WERI-Rb-1 (cell line): Measurements from ENCODE around the gene TTC4.

Source experiments
- DNase-seq: peaks from one replicate; pipeline ENCODE4 v3.0.0-alpha.2; 2020
- H3K27ac ChIP-seq: fragments of 250-450 bp; sonication (Bioruptor Pico); 2 replicates; pipeline ENCODE4 v1.5.1; 2020; ENCODE audit warnings: mild to moderate bottlenecking, moderate library complexity
- H3K27me3 ChIP-seq: fragments of 250-450 bp; sonication (Bioruptor Pico); 2 replicates; pipeline ENCODE4 v1.5.1; 2021; ENCODE audit warnings: mild to moderate bottlenecking, low read depth, moderate library complexity; ENCODE audit not compliant: insufficient read depth, severe bottlenecking
- H3K36me3 ChIP-seq: fragments of 250-450 bp; sonication (Bioruptor Pico); 2 replicates; pipeline ENCODE4 v1.5.1; 2020; ENCODE audit warnings: mild to moderate bottlenecking, moderate library complexity
- H3K4me3 ChIP-seq: 2 replicates; pipeline ENCODE4 v1.5.1; 2011; ENCODE audit warnings: low read depth, mild to moderate bottlenecking, control low read depth, low read length
- H3K9me3 ChIP-seq: fragments of 250-450 bp; sonication (Bioruptor Pico); 2 replicates; pipeline ENCODE4 v1.5.1; 2021; ENCODE audit warnings: mild to moderate bottlenecking, moderate library complexity; ENCODE audit not compliant: severe bottlenecking
- CTCF ChIP-seq: IDR thresholded peaks from 2 replicates; pipeline ENCODE4 v1.5.1; 2011; ENCODE audit warnings: low read depth, mild to moderate bottlenecking, control low read depth, inconsistent platforms, low read length

TTC4 gene

GRCh38 chr1:54705153-54705552 is 10.5 kb upstream of the TTC4 start:
- no peak overlapping the region for H3K4me3 ChIP-seq
- DNase-seq, result no peak
- no peak overlapping the region for H3K27ac ChIP-seq
- H3K9me3 ChIP-seq, result no peaks in the 10 kb centered on the region
- no peaks in the 10 kb centered on the region for H3K36me3 ChIP-seq
- no peak for TF ChIP-seq CTCF
- H3K27me3 ChIP-seq, result no peaks in the 10 kb centered on the region

- Histone ChIP-seq H3K36me3 (no peaks in the 10 kb centered on the region), H3K4me3 (no peak overlapping the region), H3K27ac (no peak overlapping the region), H3K9me3 (no peaks in the 10 kb centered on the region), H3K27me3 (no peaks in the 10 kb centered on the region)
- DNase-seq, result no peak
- TF ChIP-seq CTCF, result no peak
These were observed 9.2 kb upstream of the TTC4 start for GRCh38 chr1:54706419-54706818.

GRCh38 chr1:54708385-54708784 is 7.3 kb upstream of the TTC4 start:
- DNase-seq, result no peak
- H3K27me3 ChIP-seq, result no peaks in the 10 kb centered on the region
- no peak for TF ChIP-seq CTCF
- no peak overlapping the region for H3K27ac ChIP-seq
- H3K9me3 ChIP-seq, result no peaks in the 10 kb centered on the region
- no peaks in the 10 kb centered on the region for H3K36me3 ChIP-seq
- H3K4me3 ChIP-seq, result no peak overlapping the region

GRCh38 chr1:54709547-54710292 is 5.9 kb upstream of the TTC4 start:
- no peak overlapping the region for H3K4me3 ChIP-seq
- no peak for DNase-seq
- H3K36me3 ChIP-seq, result no peaks in the 10 kb centered on the region
- no peaks in the 10 kb centered on the region for H3K27me3 ChIP-seq
- H3K9me3 ChIP-seq, result no peaks in the 10 kb centered on the region
- no peak overlapping the region for H3K27ac ChIP-seq
- TF ChIP-seq CTCF, result no peak

GRCh38 chr1:54710434-54710833 is 5.2 kb upstream of the TTC4 start:
- Histone ChIP-seq H3K36me3 (no peaks in the 10 kb centered on the region), H3K9me3 (no peaks in the 10 kb centered on the region), H3K27ac (no peak overlapping the region), H3K4me3 (no peak overlapping the region), H3K27me3 (no peaks in the 10 kb centered on the region)
- DNase-seq, result no peak
- TF ChIP-seq CTCF, result no peak

- Histone ChIP-seq H3K27me3 (no peaks in the 10 kb centered on the region), H3K36me3 (no peaks in the 10 kb centered on the region), H3K4me3 (no peak overlapping the region), H3K27ac (no peak overlapping the region), H3K9me3 (no peaks in the 10 kb centered on the region)
- TF ChIP-seq CTCF, result no peak
- DNase-seq, result no peak
These were observed 4.8 kb upstream of the TTC4 start for GRCh38 chr1:54710841-54711240.
